HG03045 (cell line): ENCODE results near the gene MRPS27.
"Not testable (repeated sequence)": the region's sequence is repeated elsewhere in the genome, so short reads cannot be mapped to it uniquely, and the experiment has no call there.

Experiments used
- ATAC-seq: cut with Tn5 transposase; IDR thresholded peaks from one replicate; pipeline ENCODE4 v1.9.1; 2021; ENCODE audit warnings: mild to moderate bottlenecking, moderate library complexity; ENCODE audit not compliant: unreplicated experiment

MRPS27 gene

DNA sequence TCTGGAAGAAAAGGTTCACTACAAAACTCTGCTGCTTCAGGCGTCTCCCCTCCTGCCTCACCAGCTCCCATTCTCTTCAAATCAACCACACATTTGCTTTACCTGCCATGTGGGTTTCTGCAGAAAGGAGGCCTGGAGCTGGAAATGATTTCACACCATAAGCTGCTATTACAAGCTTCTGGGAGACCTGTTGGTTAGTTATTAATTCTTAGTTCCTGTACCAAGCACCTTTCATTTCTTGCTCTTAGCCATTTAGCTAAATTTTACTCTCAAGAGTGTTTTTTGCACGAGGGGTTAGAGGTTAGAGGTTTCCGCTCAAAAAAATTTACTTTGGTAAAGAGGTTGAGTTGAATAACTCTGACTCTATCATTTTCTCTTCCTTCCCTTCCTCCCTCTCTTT is 142.5 kb downstream of the MRPS27 start:
- ATAC-seq = no peak

- no peak for ATAC-seq
Observed at GRCh38 chr5:72172786-72173185, 147.3 kb downstream of the MRPS27 start.

DNA sequence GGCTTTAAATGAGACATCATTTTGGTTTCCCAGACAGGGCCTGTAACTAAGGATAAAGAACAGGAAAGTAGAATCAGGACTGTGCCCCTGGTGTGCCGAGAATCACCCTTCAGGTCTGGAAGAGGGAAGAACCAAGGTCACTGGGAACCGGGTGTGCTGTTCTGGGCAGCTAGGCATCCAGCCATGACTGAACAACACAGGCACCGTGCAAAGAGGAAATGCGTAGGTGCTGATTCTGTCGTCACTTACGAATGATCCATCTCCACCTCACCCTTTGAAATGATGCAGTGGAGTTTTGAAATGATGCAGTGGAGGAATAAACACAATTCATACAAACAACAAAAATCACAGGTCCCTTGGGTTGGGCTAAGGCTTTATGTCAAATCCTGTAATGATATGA is 148.4 kb downstream of the MRPS27 start:
- ATAC-seq = no peak

DNA sequence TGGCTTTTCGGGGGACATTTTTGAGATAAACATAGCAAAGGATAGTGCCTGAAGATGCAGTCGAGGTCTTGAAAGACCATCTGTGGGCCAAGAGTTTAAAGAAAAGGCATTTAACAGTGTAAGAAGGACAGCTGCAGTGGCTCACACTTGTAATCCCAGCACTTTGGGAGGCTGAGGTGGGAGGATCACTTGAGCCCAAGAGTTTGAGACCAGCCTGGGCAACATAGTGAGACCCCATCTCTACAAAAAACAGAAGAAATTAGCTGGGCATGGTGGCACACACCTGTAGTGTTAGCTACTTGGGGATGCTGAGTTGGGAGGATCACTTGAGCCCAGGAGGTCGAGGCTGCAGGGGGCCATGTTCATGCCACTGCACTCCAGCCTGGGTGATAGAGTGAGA is 148.9 kb downstream of the MRPS27 start:
- not testable (repeated sequence) for ATAC-seq

GRCh38 chr5:72170101-72170500 is 149.9 kb downstream of the MRPS27 start:
- ATAC-seq = no peak
